Right forelimb (tissue), 1 donor: ENCODE data around the gene FBXL22.

Source experiments
- DNase-seq: peaks from one replicate; pipeline ENCODE4 v3.0.0-alpha.2; 2018

The FBXL22 gene, protein sequence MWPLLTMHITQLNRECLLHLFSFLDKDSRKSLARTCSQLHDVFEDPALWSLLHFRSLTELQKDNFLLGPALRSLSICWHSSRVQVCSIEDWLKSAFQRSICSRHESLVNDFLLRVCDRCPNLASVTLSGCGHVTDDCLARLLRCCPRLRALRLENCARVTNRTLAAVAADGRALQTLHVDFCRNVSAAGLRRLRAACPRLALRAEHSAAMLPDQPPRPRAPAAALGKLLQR

DNA sequence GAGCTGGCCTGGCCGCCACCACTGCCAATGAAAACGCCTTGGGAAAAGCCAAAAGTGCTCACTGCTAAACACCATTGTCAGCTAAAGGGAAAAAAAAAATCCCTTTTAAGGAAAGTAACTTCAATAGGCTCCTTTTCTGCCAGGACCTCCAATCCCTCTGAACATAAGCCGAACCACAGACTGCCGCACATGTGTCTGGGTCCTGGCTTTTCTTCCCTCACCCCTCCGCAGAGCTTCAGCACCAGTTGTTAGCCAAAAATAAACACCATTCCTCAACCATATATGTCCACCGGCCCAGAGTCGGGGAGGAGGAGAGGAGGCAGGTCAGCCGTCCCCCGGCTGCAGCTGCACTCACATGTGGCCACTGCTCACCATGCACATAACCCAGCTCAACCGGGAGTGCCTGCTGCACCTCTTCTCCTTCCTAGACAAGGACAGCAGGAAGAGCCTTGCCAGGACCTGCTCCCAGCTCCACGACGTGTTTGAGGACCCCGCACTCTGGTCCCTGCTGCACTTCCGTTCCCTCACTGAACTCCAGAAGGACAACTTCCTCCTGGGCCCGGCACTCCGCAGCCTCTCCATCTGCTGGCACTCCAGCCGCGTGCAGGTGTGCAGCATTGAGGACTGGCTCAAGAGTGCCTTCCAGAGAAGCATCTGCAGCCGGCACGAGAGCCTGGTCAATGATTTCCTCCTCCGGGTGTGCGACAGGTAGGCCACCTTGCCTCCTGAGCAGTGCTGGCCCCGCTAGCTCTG lies at the start of gene FBXL22:
Gene FBXL22, plus strand, starts transcription at position 350 of the 753 bp plus-strand sequence. Its CDS starts 6 bp downstream, at position 356.
- peak; percentile 67 for DNase-seq

DNA sequence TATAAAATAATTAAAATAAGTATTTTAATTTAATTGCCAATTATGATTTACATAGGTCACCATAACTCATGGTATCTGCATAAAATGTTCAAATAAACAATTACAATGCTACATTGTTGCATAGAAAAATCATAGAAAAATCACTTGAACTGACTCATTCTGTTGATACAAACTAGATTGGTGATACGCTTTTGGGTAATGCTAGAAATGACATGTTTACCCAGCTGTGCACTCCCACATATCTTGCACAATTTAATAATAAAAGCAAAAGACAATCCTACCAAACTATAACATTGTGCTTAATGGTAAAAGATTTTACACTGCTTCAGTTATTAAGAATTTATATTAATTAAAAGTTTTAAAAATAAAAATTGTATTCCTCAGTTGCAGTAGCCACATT lies 45.8 kb upstream of the FBXL22 start:
- DNase-seq, result no peak

DNA sequence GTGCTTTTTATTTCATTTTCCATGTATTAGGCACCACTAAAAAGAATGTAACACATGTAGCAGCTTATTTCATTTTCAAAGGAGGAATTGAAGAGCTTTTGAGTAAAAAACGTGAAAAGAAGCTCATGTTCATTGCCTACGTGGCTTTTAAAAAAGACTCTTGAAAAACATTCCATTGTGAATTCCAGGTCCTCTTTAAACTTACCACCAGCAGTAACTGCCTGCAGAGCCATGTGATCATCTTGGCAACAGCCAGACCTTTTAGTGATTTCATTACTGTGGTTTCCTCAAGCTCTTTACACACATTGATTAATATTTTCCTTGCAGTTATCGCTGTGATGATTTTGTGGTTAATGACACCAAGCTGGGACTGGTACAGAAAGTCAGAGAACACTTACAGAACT lies 43.8 kb upstream of the FBXL22 start:
- no peak for DNase-seq

DNA sequence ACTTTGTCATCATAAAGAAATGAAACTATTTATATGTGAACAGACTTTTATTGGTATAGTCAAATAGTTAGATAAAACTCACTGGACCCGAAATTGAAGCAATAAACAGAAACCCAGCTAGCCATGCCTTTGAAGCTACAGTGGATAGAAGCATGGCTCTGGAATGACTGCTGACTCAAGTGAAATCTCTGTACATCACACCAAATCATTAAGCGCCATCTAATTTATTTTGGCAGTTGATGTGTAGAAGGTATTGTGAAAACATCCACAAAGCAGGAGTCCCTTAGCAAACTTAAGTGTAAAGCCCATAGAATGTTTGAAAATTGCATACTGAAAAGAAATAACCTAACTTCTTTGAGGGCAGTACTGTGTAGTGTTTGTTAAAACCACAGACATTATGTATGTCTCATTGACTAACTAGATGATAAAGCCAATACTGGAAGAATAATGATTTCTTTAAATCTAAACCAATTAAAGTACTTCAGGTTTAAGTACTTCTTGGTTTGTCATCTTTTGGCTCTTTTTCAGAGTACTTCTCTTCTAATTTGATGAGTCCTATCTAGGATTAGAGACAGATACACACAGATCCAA lies 42.8 kb upstream of the FBXL22 start:
- no peak for DNase-seq

DNA sequence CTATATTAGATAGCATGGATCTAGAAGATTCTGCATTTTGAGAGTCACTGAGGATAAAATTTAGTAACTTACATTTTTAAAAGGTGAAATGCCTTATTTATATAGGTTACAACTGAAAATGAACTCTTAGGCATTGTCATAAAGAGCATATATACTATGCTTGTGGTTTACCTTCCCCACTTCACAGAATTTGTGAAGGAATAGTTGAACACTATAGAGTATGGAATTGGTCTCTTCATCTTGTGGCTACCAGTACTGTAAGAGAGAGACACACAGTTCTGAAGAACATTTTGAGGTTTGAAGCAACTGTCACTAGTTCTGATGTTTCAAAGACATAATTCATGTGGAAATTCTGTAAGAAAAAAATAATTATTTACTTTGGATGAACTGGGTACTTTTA lies 41.7 kb upstream of the FBXL22 start:
- DNase-seq, result no peak

DNA sequence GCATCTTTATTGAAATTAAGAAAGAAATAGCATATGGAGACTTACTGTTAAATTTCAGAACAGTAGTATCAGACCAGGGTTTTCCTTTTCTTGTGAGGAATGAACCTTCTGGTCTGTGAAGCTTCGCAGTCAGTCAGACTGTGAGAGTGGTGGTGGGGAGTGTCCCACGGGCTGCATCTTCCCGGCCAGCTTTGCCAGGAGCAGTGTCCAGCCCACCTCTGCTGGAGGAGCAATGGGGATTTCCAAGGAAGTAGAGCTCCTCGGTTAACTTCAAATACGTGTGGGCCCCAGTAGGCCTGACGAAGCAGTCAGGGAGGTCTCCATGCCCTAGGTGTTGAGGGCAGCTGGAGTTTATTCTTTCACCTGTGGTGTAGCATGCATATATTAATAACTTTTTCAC lies 40.9 kb upstream of the FBXL22 start:
- no peak for DNase-seq

DNA sequence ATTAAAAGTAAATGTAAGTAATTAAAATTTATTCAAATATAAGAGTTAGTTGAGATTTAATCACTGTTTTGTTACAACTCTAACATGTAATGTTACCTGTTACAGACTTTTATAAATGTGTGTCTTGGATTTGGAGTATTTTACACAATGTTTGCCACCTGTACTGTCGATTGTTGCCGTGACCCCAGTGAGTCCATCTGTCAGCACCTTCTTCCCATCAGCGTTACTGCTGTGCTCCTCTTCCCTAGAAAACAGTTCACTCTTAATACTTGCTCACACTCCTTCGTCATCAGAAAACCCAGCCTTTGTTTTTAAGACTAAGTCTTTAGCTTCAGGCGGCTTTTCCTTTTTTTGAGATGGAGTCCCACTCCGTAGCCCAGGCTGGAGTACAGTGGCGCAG lies 40.5 kb upstream of the FBXL22 start:
- no peak for DNase-seq

DNA sequence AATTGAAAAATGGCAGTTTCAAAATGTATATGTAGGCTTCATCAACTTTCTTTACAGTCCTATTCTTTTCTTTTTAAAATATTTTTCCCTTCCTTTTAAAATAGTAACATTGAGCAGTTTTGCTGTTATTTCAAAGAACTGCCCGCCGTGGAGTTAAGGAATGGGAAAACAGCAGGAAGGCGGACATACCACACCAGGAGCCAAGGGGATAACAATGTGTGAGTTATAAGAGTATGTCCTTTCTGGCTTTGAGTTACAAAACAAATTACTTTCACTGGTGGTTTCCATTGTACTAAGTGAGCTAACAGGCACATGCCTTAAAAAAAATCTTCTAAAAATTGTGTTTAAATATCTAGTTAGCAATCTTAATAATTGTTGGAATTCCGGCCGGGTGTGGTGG lies 37.4 kb upstream of the FBXL22 start:
- DNase-seq, result no peak

DNA sequence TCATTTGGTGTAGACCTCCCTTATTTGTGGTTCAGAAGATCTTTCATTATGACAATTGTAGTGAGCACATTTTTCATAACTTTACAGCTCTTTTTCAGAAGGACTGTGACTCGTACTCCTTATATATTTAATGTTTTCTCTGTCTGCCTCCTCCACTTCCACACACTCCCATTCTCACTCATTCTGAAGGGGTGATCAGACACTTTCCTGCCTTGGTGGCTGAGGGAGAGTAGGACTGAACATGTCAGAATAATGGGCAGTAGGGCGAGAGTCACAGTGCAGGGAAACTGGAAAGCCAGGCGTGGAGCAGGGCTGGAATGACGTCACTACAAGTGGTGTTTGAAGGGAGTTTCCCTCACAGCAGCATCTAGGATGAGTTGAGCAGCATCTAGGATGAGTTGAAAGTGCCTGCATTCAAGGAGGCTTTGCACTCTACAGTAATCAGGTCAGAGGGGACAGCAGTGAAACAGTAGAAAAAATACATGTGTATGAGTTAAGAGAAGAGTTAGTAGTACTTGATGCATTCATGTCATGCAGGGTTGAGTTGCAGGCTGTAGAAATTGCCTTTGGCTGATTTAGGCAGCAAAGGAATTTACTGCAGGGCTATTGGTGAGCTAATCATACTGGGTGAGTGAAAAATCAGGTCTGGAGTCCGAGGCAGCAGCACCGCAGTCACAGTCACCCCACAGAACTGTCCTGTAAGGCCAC lies 36.3 kb upstream of the FBXL22 start:
- no peak for DNase-seq

DNA sequence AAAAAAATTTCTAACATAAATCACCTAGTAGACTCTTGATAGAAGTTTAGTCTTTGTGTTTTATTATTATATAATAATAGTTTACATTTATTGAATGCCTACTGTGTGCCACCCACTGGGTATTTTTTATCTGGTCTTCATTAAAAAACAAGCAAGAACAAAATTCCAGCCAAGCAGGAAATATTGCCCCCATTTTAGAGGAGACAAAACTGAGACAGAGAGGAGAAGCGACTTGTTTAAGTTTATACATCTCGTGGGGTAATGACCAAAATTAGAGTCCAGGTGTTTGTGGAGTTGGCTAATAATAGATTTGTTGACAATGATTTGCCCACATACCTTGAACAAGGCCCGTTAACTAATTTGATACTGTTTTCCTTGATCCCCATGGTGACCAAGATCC lies 33.1 kb upstream of the FBXL22 start:
- DNase-seq, result no peak

DNA sequence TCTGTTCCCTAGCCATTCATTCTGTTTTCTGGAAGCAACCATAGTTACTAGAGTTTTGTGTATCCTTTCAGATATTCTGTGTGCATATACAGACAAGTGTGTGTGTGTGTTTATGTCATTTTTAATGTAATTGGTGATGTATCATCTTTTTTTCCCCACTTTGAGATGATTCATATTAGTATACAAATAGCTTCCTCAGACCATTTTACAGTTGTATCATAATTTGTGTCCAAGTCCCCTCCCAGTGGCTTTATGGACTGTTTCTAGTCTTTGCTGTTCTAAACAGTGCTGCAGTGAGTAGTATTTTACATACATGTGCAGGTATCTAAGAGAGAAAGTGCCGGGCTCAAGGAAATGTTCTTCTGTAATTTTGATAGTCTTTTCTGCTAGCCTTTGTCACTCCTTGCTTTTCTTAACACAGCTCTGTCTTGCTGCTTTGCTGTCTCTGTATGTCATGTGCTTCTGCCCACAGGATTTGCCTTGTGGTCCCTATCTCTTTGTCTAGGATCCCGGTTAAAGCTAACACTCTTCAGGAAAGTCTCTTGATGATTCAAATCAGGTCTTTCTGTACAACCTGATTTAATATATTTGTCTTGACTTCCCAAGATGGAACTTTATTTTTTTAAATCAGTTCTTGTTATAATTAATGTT lies 31.5 kb upstream of the FBXL22 start:
- DNase-seq, result no peak

DNA sequence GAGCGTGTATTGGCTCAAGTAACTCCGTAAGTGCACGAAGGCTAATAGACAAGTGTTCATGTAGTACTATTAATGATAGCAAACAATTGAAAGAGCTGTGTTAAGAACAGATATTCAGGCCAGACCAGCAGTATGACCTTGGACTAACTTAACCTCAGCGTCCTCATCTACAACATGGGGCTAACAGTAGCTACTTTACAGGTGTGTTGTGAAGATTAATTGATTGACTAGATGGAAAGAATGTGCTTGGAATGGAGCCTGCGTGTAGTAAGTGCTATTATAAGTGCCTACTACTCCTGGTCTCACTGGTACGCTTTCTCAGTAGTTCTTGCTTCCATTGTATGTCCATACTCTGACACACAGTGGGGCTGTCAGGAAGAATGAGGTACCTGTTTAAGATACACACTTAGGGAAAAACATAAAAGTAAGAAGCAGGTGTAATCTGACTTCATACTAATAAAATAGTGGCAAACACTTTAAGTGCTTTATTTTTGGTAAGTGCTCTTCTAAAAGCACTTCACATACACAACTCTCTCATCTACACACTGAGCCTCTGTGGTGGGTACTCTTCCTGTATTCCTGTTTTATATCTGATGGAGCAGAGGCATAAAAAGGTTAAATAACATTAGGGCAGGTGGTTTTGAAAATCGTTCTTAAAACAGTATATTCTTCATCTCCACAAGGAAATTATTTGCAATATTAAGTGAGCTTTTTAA lies 24.3 kb upstream of the FBXL22 start:
- no peak for DNase-seq

DNA sequence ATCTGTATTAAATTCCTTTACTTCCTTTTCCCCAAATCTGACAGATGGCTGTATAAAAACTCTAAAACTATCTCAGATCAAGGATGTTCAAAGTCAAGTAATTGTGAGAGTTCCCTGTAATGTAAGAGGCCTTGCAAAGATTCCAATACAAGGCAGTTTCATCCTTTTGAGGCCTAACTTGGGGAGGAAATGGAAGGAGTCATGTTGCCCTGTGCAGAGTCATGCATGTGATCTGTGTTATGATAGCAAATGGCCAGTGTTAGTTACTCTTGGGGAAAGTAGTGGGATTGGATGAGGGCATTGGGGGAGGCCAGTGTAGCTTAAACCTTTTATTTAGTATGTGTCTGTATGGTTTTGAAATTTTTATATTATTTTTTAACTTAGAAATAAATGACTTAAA lies 23.7 kb upstream of the FBXL22 start:
- DNase-seq, result no peak

DNA sequence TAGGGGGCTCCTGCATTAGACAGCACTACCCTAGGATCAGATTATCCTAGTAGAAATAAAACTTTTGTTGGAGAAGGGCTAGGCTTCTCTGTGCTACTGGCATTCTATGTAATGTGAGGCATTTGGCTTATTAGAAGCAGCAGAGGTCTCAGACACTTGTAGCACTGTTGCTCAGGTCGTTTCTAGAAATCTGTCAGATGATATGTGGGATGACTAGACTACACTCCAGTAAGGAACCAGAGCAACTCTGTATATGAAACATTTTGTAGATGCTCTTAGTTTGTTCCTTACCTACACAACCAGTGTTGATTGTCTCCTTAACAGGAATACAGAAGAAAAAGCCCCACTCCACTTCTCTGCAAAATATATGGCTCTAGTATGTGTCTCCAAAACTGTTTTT lies 21.9 kb upstream of the FBXL22 start:
- no peak for DNase-seq

DNA sequence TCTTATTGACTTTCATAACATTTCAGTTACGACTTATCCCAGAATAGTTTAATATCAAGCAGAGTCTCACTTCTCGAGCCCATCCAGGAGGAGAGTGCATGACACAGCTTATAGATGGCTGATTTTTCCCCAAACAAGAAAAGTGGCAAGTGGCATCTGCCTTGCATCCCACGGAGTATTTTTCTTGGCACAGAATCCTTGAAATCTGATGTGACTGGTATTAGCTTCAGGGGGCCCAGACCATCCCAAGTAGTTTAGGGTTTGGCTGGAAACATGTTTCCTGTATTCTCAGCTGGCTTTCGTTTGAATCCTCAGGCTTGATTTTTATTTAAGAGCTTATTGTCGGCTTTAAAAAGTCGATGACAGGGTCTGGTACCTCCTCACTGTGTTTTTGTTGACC lies 20.7 kb upstream of the FBXL22 start:
- DNase-seq, result no peak

DNA sequence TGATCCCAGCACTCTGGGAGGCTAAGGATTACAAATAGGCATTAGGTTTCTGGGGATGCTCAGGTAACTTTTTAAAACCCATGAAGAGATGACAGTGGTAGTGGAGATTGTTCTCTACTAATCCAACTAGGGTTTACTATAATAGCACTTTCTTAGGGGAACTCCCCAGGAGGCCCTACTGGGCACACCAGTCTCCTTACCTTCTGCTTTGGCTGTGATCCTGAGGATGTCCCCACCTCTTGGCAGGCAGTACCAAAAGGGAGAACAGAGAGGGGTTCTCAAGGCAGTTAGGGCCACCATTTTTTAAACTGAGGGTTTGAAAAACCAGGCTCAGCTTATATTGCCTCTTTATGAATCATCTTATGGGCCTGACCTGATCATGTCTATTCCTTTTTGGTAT lies 15.0 kb upstream of the FBXL22 start:
- no peak for DNase-seq

DNA sequence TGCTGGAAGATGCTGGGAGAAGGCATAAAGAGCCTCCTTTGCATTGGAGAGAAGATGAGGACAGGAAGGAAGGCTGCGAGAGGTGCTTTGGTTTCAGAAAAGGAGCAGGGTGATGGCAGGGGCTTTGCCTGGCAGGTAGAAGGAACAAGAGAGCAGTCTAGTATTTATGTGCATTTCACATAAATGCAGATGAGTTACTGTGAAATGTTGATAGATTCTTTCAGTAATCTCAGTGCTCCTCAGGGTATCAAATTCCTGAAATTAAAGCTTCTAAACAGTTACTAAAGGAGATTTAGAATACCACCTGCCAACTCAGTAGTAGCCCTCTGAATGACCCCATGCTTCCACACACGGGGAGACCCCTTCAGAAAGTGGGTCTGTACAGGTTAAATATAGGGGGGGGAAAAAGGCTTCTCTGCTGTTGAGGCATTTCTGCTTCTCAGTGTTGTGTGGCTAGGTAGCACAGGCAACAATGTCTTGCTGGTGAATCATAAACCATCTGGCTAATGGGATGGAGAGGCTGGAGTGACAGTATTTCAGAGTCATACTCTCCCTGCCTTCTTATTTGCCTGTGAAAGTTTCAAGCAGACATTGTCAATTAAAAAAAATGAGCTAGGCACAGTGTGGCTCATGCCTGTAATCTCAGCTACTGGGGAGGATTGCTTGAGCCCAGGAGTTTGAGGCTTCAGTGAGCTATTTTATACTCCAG lies 14.3 kb upstream of the FBXL22 start:
- DNase-seq, result no peak

DNA sequence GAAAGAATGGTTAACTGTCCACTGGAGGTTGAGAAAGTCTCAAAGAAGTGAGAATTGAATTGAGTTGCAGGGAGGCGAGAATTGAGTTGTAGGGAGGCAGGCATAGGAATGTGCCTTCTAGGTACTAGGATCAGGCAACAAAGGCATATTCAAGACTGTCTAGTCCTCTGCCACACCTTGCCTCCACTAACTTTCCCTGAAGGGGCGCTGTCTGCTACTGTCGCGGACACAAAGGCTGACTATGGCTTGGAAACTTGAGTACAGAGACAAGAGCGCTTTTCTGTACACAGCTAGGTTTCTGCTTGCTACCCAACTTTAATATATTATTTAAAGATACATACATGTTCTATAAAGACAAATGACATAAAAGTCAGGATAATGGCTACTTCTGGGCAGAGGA lies 10.4 kb upstream of the FBXL22 start:
- DNase-seq, result no peak

DNA sequence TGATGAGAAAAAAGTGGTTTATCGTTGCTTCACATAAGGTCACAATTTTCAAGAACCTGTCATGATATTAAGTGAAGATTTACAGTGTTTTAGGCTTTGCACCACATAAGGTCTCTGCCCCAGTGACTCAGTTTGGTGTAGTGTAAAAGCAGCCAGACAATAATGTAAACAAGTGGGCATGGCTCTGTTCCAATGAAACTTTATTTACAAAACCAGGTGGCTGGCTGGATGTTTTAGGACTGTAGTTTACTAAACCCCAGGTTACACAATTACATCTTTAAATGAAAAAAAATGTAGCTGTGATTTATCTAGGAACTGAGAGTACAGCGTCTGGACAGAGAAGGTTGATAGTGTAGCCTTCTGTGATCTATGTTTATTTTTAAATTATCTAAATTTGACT lies 9.7 kb upstream of the FBXL22 start:
- DNase-seq, result no peak

DNA sequence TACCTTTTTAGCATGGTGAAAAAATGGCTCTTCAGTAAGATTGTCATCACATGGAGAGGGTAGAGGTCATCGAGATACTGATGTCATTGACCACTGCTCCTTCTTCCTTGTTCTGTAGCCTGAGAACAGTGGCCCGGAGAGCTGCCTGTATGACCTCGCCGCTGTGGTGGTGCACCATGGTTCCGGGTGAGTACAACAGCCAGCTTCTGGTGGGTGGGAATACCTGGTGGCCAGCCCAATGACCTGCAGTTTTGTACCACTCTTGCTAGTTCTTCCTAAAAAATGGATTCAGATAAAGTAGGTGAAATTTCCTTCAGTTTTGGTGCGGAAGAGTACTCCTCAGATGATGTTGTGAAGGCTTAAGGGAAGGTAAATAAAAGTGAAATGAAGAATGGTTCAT lies 8.4 kb upstream of the FBXL22 start:
- no peak for DNase-seq

DNA sequence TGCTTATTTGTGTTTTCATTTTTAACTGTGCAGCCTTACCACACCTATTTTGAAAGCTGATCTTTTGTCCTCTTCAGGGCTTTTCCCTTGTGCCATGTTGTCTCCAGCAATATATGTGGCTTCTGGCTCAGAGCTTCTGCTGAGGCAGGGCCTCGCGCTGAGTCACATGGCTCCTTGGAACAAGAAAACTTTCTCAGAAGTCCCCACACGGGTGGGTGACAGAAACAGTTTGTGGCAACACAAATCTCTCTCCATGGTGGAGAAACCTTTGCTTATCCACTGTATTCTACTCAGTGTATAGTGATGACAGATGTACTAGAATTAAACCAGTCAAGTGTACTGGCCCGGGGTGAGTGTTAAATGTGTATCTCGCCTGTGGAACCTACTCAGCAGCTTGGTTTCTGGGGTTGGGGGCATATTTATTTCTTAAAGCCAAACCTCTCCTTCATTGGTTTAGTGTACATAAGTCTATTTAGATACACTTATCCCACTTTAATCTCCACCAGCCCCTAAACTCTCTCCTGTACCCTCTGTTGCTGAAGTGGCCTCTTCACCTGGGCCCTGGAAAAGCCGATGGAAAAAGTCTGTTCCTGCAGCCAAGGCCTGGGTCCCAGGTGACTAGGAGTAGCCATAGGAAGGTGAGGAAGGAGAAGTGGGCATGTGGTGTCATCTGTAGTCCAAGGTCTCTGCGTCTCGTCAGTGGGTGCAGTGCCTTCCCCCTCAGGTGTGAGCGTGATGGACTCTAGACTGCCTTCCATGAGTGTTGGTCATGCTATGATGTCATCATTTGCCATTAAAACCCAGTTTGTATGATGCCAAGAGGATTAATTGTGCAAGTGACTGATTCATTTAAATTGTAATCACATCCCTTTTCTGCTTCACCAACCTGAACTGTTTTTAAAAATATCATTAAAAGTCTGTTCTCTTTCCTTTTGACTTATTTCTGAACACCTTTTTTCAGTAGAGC lies 3.2 kb upstream of the FBXL22 start:
- no peak for DNase-seq
